HepG2 (cell line): Measurements from ENCODE around the gene APH1B. TPM values are rescaled to one million over a fixed set of nuclear protein-coding genes. Genes with fewer than 3 reads are reported as not detected.
"Not testable (repeated sequence)": the region's sequence is repeated elsewhere in the genome, so short reads cannot be mapped to it uniquely, and the experiment has no call there.

Source experiments
- ATAC-seq: fragments of 200-7000 bp; cut with Tn5 transposase; 3 replicates; pipeline ENCODE4 v1.9.1; 2020; ENCODE audit warnings: mild to moderate bottlenecking, moderate library complexity
- BruUV-seq: library from RNA; stranded (reverse); fragments of 400-500 nt; replicated peaks from 2 replicates; lab custom pipeline; 2021; lab: Mats Ljungman, UMichigan
- CTCF ChIA-PET: fragments of 300-600 bp; formaldehyde crosslinking; extraction: SDS; loops from one replicate; lab custom pipeline; 2021; ENCODE audit warnings: low total read pairs, inconsistent platforms, low intra/inter-chr PET ratio; lab: Yijun Ruan, JAX
- POLR2A ChIA-PET: fragments of 350-600 bp; sonication (Branson Sonifier 250); formaldehyde crosslinking; loops from one replicate; lab custom pipeline; 2020; ENCODE audit warnings: antibody characterized with exemption, inconsistent platforms; lab: Yijun Ruan, JAX
- DNase-seq: peaks from one replicate; pipeline ENCODE4 v3.0.0-alpha.2; 2015; ENCODE audit warnings: low spot score
- FAIRE-seq: peaks from 3 replicates; lab custom pipeline; 2011; peaks lifted over from hg19 to GRCh38; lab: Jason Lieb, UNC
- H2AFZ ChIP-seq: one replicate; pipeline ENCODE4 v1.6.1; 2011; ENCODE audit warnings: low read length, inconsistent platforms
- H3K27ac ChIP-seq: fragments of 300-600 bp; 3 replicates; pipeline ENCODE4 v1.8.0; 2011; ENCODE audit warnings: mixed run types, mild to moderate bottlenecking, mixed read lengths, low read length, inconsistent platforms; ENCODE audit not compliant: insufficient read depth; ENCODE audit errors: extremely low read length
- H3K27me3 ChIP-seq, 2 experiments: fragments of 200-600 bp in 1 of 2; 2 replicates in 1 of 2; 3 replicates in 1 of 2; pipeline versions ENCODE4 v1.6.0 to v1.8.0; 2011; ENCODE audit warnings: low read length in 2 of 2, mild to moderate bottlenecking in 2 of 2, moderate library complexity in 2 of 2, inconsistent platforms in 1 of 2; ENCODE audit not compliant: insufficient read depth in 2 of 2, control insufficient read depth in 1 of 2
- H3K36me3 ChIP-seq, 2 experiments: fragments of 200-600 bp in 1 of 2; replicated peaks in 1 of 2; 2 replicates in 1 of 2; 3 replicates in 1 of 2; pipeline versions ENCODE4 v1.5.1 to v1.8.0; 2011; ENCODE audit warnings: low read length in 2 of 2, inconsistent platforms in 1 of 2; ENCODE audit not compliant: insufficient read depth in 2 of 2, control insufficient read depth in 1 of 2
- H3K4me1 ChIP-seq: 2 replicates; pipeline ENCODE4 v1.5.1; 2012; ENCODE audit warnings: low read length, inconsistent platforms; ENCODE audit not compliant: insufficient read depth
- H3K4me2 ChIP-seq: 2 replicates; pipeline ENCODE4 v1.6.0; 2011; ENCODE audit warnings: low read depth, low read length, inconsistent platforms
- H3K4me3 ChIP-seq, 3 experiments: fragments of 200-600 bp in 1 of 3; sonication (generic), shearing (Covaris generic) in 1 of 3; replicated peaks in 1 of 3; 2 replicates each; pipeline ENCODE4 v1.5.1; 2011 to 2016; ENCODE audit warnings: low read length in 3 of 3, inconsistent platforms in 2 of 3, low read depth in 2 of 3, mild to moderate bottlenecking in 2 of 3, control low read depth in 1 of 3, mixed read lengths in 1 of 3; ENCODE audit not compliant: insufficient read depth in 1 of 3
- H3K79me2 ChIP-seq: one replicate; pipeline ENCODE4 v1.6.1; 2011; ENCODE audit warnings: low read length, inconsistent platforms; ENCODE audit not compliant: insufficient read depth
- H3K9ac ChIP-seq: 2 replicates; pipeline ENCODE4 v1.6.0; 2011; ENCODE audit warnings: mild to moderate bottlenecking, low read depth, low read length, inconsistent platforms; ENCODE audit not compliant: insufficient read depth
- H3K9me3 ChIP-seq: 2 replicates; pipeline ENCODE4 v1.5.1; 2012; ENCODE audit warnings: mild to moderate bottlenecking, low read length
- H4K20me1 ChIP-seq: 2 replicates; pipeline ENCODE4 v1.6.0; 2011; ENCODE audit warnings: inconsistent platforms, mild to moderate bottlenecking, low read length, moderate library complexity; ENCODE audit not compliant: insufficient read depth
- ZKSCAN5 ChIP-seq: sonication (generic); formaldehyde crosslinking; IDR thresholded peaks from 2 replicates; pipeline ENCODE4 v1.5.1; 2020; ENCODE audit warnings: mild to moderate bottlenecking, missing genetic modification reagents
- ZNF331 ChIP-seq: sonication (generic); formaldehyde crosslinking; IDR thresholded peaks from 2 replicates; pipeline ENCODE4 v1.4.0; 2020; ENCODE audit warnings: missing genetic modification reagents
- ZNF337 ChIP-seq: sonication (generic); formaldehyde crosslinking; IDR thresholded peaks from 2 replicates; pipeline ENCODE4 v1.5.1; 2020; ENCODE audit warnings: missing genetic modification reagents, low read depth, mild to moderate bottlenecking, borderline replicate concordance
- ZNF746 ChIP-seq: sonication (generic); formaldehyde crosslinking; IDR thresholded peaks from 2 replicates; pipeline ENCODE4 v1.8.0; 2022; ENCODE audit warnings: mild to moderate bottlenecking, missing genetic modification reagents
- WGBS: methylation state at CpG from one replicate; pipeline ENCODE4 v1.1.6; 2017; ENCODE audit warnings: low lambda C conversion rate; 5-methylcytosine and 5-hydroxymethylcytosine counted together
- in situ Hi-C: cut with HindIII; loops from 2 replicates; pipeline ENCODE4 v1.10.0; 2017; ENCODE audit warnings: low pct_unique_long_range_greater_than_20kb; ENCODE audit not compliant: extremely low pct_ligation_motif_present
- intact Hi-C: fragments of 100-400 bp; cut with micrococcal nuclease; formaldehyde crosslinking; loops from one replicate; pipeline ENCODE4 v1.10.0; 2022; ENCODE audit not compliant: unreplicated experiment
- polyA plus RNA-seq, 8 experiments: library from polyadenylated mRNA; depleted of rRNA in 3 of 8; stranded (reverse) in 7 of 8; unstranded in 1 of 8; fragments of >200 nt; fragmentation: Illumina TruSeq in 4 of 8; extraction: Trizol in 4 of 8; gene quantifications; 2 replicates each; pipeline versions ENCODE4 v1.2.1 to v1.2.3, GENCODE V29; 2011 to 2016; ENCODE audit warnings: low read depth in 4 of 8, missing spikeins in 1 of 8, mixed read lengths in 1 of 8; ENCODE audit not compliant: insufficient read depth in 1 of 8
- total RNA-seq, 5 experiments: library from RNA; depleted of rRNA; stranded (reverse); fragments of >200 nt; fragmentation: Illumina TruSeq; extraction: Trizol; gene quantifications; 2 replicates each; pipeline ENCODE4 v1.2.3, GENCODE V29; 2016; ENCODE audit warnings: low read depth in 1 of 5

APH1B gene
- total and polyA plus RNA-seq, 2 of the 13 experiments (the other 11 are each of a cell fraction or from before 2014, with no cell fraction given) = 0.45 to 1.00 TPM

DNA sequence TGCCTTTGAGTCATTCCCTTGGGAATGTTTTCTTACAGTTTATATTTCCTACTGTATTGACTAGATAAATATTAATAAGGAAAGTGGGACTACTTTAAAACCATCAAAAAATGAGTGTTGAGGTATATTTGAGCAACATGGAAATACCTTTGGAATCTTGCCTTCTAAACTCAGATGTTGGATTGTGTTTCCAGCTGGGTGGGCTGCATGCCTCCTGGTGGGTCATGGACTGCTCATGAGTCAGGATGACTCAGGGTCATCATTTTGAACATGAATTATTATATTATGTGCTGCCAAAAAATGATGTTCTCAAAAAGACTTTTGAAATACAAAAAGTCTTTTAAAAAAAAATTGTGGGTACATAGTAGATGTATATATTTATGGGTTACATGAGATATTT is 41.1 kb upstream of the APH1B start (continued):
- no peak for TF ChIP-seq ZNF337 (CRISPR knock-in tag)

DNA sequence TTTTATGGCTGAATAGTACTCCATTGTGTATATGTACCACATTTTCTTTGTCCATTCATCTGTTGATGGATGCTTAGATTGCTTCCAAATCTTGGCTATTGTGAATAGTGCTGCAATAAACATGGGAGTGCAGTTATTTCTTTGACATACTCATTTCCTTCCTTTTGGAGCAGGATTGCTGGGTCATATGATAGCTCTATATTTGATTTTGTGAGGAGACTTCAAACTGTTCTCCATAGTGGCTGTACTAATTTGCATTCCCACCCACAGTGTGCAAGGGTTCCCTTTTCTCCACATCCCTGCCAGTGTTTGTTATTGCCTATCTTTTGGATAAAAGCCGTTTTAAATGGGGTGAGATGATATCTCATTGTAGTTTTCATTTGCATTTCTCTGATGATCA is 40.3 kb upstream of the APH1B start:
- in situ Hi-C loops, H3K4me3 ChIP-seq, POLR2A ChIA-PET, H3K27ac ChIP-seq, H3K79me2 ChIP-seq, H3K9ac ChIP-seq, H3K36me3 ChIP-seq, H2AFZ ChIP-seq, H4K20me1 ChIP-seq, H3K27me3 ChIP-seq, FAIRE-seq, DNase-seq, intact Hi-C loops, H3K9me3 ChIP-seq, ATAC-seq, H3K4me2 ChIP-seq, CTCF ChIA-PET, BruUV-seq: not testable (repeated sequence)
- WGBS = 65% methylated on average over 1 of the region's 1 CpG
- peaks cover 23% of the 10 kb centered on the region for H3K4me1 ChIP-seq

DNA sequence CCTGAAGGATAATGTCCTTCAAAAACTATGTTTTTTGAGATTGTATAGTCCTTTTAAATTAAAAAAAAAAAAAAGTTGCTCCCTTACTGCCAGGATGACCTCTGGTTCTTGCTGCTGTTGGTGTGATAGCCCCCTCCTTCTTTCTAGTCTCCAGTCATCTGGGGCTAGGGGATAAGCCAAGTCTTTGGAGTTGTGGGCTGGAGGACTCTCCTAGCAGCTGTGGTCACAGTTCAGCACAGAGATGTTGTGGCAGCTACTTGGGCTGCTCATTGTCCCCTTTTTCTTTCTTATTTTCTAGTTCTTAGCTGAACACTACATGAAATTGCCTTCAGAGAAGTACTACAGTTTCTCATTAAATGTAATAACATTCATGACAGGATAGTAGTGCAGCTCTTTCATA is 39.2 kb upstream of the APH1B start:
- Histone ChIP-seq H3K79me2 (no peaks in the 10 kb centered on the region), H3K4me1 (peaks cover 19% of the 10 kb centered on the region), H3K9me3 (no peaks in the 10 kb centered on the region), H3K4me3 (no peak overlapping the region), H4K20me1 (no peaks in the 10 kb centered on the region), H3K27me3 (no peaks in the 10 kb centered on the region), H3K36me3 (no peaks in the 10 kb centered on the region), H3K4me2 (no peak overlapping the region), H3K27ac (no peak overlapping the region), H3K9ac (no peak overlapping the region), H2AFZ (no peak overlapping the region)
- in situ Hi-C loops = no loop called here
- ATAC-seq (no peak), FAIRE-seq (no peak), DNase-seq (no peak)
- POLR2A ChIA-PET = no interaction called here
- no TSS peak for BruUV-seq
- intact Hi-C loops = no loop called here
- CTCF ChIA-PET = no interaction called here
- no peak for TF ChIP-seq ZNF331 (CRISPR knock-in tag)
- no peak for TF ChIP-seq ZKSCAN5 (CRISPR knock-in tag)
- TF ChIP-seq ZNF746 = no peak
